Fibroblast of lung (primary cell): ENCODE results near the gene ST3GAL6. TPM values are rescaled to one million over a fixed set of nuclear protein-coding genes. Genes with fewer than 3 reads are reported as not detected.
A peak's percentile ranks its signal among the peaks of the same experiment; 100 is the strongest.

Experiments
- DNase-seq, 2 donors: peaks; one replicate each; pipeline versions ENCODE4 v3.0.0 to v3.0.0-alpha.2; 2010; ENCODE audit warnings: low read depth in 2 of 2
- H2AFZ ChIP-seq: 2 replicates; pipeline ENCODE4 v1.5.1; 2012; ENCODE audit warnings: low read length, control low read depth, inconsistent platforms
- H3K27ac ChIP-seq: 2 replicates; pipeline ENCODE4 v1.5.1; 2011; ENCODE audit warnings: low read length, control low read depth; ENCODE audit not compliant: insufficient read depth
- H3K27me3 ChIP-seq: 2 replicates; pipeline ENCODE4 v1.5.1; 2011; ENCODE audit warnings: mild to moderate bottlenecking, low read length; ENCODE audit not compliant: control insufficient read depth, insufficient read depth
- H3K36me3 ChIP-seq: 2 replicates; pipeline ENCODE4 v1.5.1; 2011; ENCODE audit warnings: low read length; ENCODE audit not compliant: control insufficient read depth, insufficient read depth
- H3K4me1 ChIP-seq: 2 replicates; pipeline ENCODE4 v1.5.1; 2011; ENCODE audit warnings: low read length; ENCODE audit not compliant: control insufficient read depth, insufficient read depth; ENCODE audit errors: extremely low read depth
- H3K4me2 ChIP-seq: 2 replicates; pipeline ENCODE4 v1.5.1; 2011; ENCODE audit warnings: low read length, control low read depth; ENCODE audit not compliant: insufficient read depth; ENCODE audit errors: extremely low read depth
- H3K4me3 ChIP-seq, 4 experiments: fragments of 200-600 bp in 1 of 4; sonication (generic) in 1 of 4; replicated peaks in 1 of 4; 2 replicates each; pipeline ENCODE4 v1.5.1; 2011 to 2016; ENCODE audit warnings: low read length in 4 of 4, low read depth in 3 of 4, mild to moderate bottlenecking in 3 of 4, control low read depth in 2 of 4, inconsistent platforms in 1 of 4, mixed read lengths in 1 of 4; ENCODE audit not compliant: insufficient read depth in 1 of 4; ENCODE audit errors: control extremely low read depth in 1 of 4
- H3K79me2 ChIP-seq: 2 replicates; pipeline ENCODE4 v1.5.1; 2012; ENCODE audit warnings: mild to moderate bottlenecking, low read length, inconsistent platforms; ENCODE audit not compliant: control insufficient read depth, insufficient read depth
- H3K9ac ChIP-seq: 2 replicates; pipeline ENCODE4 v1.5.1; 2011; ENCODE audit warnings: mild to moderate bottlenecking, low read length, control low read depth; ENCODE audit not compliant: insufficient read depth
- H3K9me3 ChIP-seq: 2 replicates; pipeline ENCODE4 v1.5.1; 2012; ENCODE audit warnings: low read depth, low read length; ENCODE audit not compliant: control insufficient read depth, insufficient read depth
- H4K20me1 ChIP-seq: 2 replicates; pipeline ENCODE4 v1.5.1; 2011; ENCODE audit warnings: low read length; ENCODE audit not compliant: control insufficient read depth, insufficient read depth; ENCODE audit errors: extremely low read depth
- CTCF ChIP-seq, 2 donors: IDR thresholded peaks in 1 of 2; conservative IDR thresholded peaks in 1 of 2; 1 replicate in 1 of 2; 2 replicates in 1 of 2; pipeline ENCODE4 v1.5.1; 2011 to 2012; ENCODE audit warnings: low read length in 2 of 2, control low read depth in 1 of 2, inconsistent platforms in 1 of 2, low read depth in 1 of 2, mild to moderate bottlenecking in 1 of 2
- EZH2 ChIP-seq: IDR thresholded peaks from 2 replicates; pipeline ENCODE4 v1.5.1; 2012; ENCODE audit warnings: low read length, control low read depth, mild to moderate bottlenecking; ENCODE audit errors: missing control alignments
- polyA plus RNA-seq, 2 donors: library from polyadenylated mRNA; depleted of rRNA in 1 of 2; stranded (reverse) in 1 of 2; unstranded in 1 of 2; fragments of >200 nt; gene quantifications; 2 replicates each; pipeline ENCODE4 v1.2.1, GENCODE V29; 2011 to 2012; ENCODE audit warnings: missing spikeins in 1 of 2
- total RNA-seq: library from RNA; depleted of rRNA; stranded (reverse); fragments of >200 nt; gene quantifications from 2 replicates; pipeline ENCODE4 v1.2.1, GENCODE V29; 2014

Gene ST3GAL6
- total and polyA plus RNA-seq, 2 donors (not counting 1 experiment from before 2014, with no cell fraction given) = 1.7 to 4.1 TPM

GRCh38 chr3:98839846-98840245 lies 76.7 kb downstream of the ST3GAL6 start:
- Histone ChIP-seq H3K27ac (no peak overlapping the region), H4K20me1 (no peaks in the 10 kb centered on the region), H3K4me1 (no peaks in the 10 kb centered on the region)

GRCh38 chr3:98843266-98843959 lies 80.3 kb downstream of the ST3GAL6 start:
- Histone ChIP-seq H3K9me3 (no peaks in the 10 kb centered on the region), H3K36me3 (peaks cover under 1% of the 10 kb centered on the region), H3K27ac (no peak overlapping the region), H3K27me3 (no peaks in the 10 kb centered on the region), H3K4me1 (peaks cover 7% of the 10 kb centered on the region), H3K4me3 (peak overlapping the region in 1 of 4 experiments; percentile 13), H4K20me1 (no peaks in the 10 kb centered on the region), H2AFZ (no peak overlapping the region), H3K4me2 (peak overlapping the region; percentile 26), H3K79me2 (peaks cover 53% of the 10 kb centered on the region), H3K9ac (no peak overlapping the region)
- TF ChIP-seq CTCF (conservative IDR thresholded peaks at IDR 0.05 in 1 of 2, IDR thresholded peaks at IDR 0.05 in 1 of 2; ENCODE audit: low read depth in 1 of 2, low read length in 2 of 2) = no peak
- no peak for TF ChIP-seq EZH2
- peak in 1 of 2 donors; percentile 45 for DNase-seq

More at GRCh38 chr3:98839846-98840245, 76.7 kb downstream of the ST3GAL6 start:
- H3K9me3 ChIP-seq = no peaks in the 10 kb centered on the region
- peaks cover 26% of the 10 kb centered on the region for H3K79me2 ChIP-seq
- no peak overlapping the region for H3K9ac ChIP-seq
- no peak overlapping the region for H3K4me2 ChIP-seq
- TF ChIP-seq CTCF (conservative IDR thresholded peaks at IDR 0.05 in 1 of 2, IDR thresholded peaks at IDR 0.05 in 1 of 2; ENCODE audit: low read depth in 1 of 2, low read length in 2 of 2) = no peak
- TF ChIP-seq EZH2 = no peak
- H3K27me3 ChIP-seq = no peaks in the 10 kb centered on the region
- H2AFZ ChIP-seq = no peak overlapping the region
- H3K4me3 ChIP-seq = no peak overlapping the region
- no peaks in the 10 kb centered on the region for H3K36me3 ChIP-seq
- DNase-seq = peak; percentile 35 to 74

Other genes starting within 250 kb of the ST3GAL6 start
- 71.4 and 76.8 TPM in 2 replicates for gene CLDND1, start 240.4 kb upstream of the ST3GAL6 start, total RNA-seq
- 71.3 and 127 TPM in 2 replicates for gene CLDND1, start 240.4 kb upstream of the ST3GAL6 start, polyA plus RNA-seq
- under 0.01 TPM in 1 of 2 replicates, not detected in the other for gene GPR15, start 231.4 kb upstream of the ST3GAL6 start, total RNA-seq
- gene GPR15, start 231.4 kb upstream of the ST3GAL6 start, polyA plus RNA-seq = not detected in 2 replicates
- 24.1 and 25.1 TPM in 2 replicates for gene CPOX, start 169.7 kb upstream of the ST3GAL6 start, total RNA-seq
- gene CPOX, start 169.7 kb upstream of the ST3GAL6 start, polyA plus RNA-seq = 16.7 and 17.3 TPM in 2 replicates
- gene DCBLD2, start 138.4 kb downstream of the ST3GAL6 start, total RNA-seq = 69.9 and 98.1 TPM in 2 replicates
- gene DCBLD2, start 138.4 kb downstream of the ST3GAL6 start, polyA plus RNA-seq = 195 and 197 TPM in 2 replicates